GM19395 (cell line): Measurements from ENCODE around the gene FOXN3.

Experiments
- ATAC-seq: cut with Tn5 transposase; IDR thresholded peaks from one replicate; pipeline ENCODE4 v1.9.1; 2021; ENCODE audit warnings: mild to moderate bottlenecking, moderate library complexity; ENCODE audit not compliant: unreplicated experiment

FOXN3 gene

GRCh38 chr14:89288114-89288513 is 128.9 kb downstream of the FOXN3 start:
- ATAC-seq = no peak

- no peak for ATAC-seq
These were observed 132.5 kb downstream of the FOXN3 start for GRCh38 chr14:89284333-89285058.

GRCh38 chr14:89283327-89284060 is 133.5 kb downstream of the FOXN3 start:
- ATAC-seq = peak; percentile 92

- no peak for ATAC-seq
These were observed 134.8 kb downstream of the FOXN3 start for GRCh38 chr14:89282191-89282590.

- no peak for ATAC-seq
These were observed 136.4 kb downstream of the FOXN3 start for GRCh38 chr14:89280600-89280999.

- ATAC-seq = no peak
These were observed 137.3 kb downstream of the FOXN3 start for GRCh38 chr14:89279649-89280232.

GRCh38 chr14:89277203-89277602 is 139.8 kb downstream of the FOXN3 start:
- ATAC-seq = no peak

- ATAC-seq = peak; percentile 93
These were observed 140.5 kb downstream of the FOXN3 start for GRCh38 chr14:89276424-89276975.

- ATAC-seq = peak; percentile 66
These were observed 146.4 kb downstream of the FOXN3 start for GRCh38 chr14:89270439-89271227.

GRCh38 chr14:89269404-89269803 is 147.6 kb downstream of the FOXN3 start:
- ATAC-seq = no peak

- no peak for ATAC-seq
These were observed 148.5 kb downstream of the FOXN3 start for GRCh38 chr14:89268514-89268913.

- ATAC-seq = no peak
These were observed 149.4 kb downstream of the FOXN3 start for GRCh38 chr14:89267656-89268055.

- no peak for ATAC-seq
These were observed 149.9 kb downstream of the FOXN3 start for GRCh38 chr14:89267163-89267562.

- ATAC-seq = no peak
These were observed 150.3 kb downstream of the FOXN3 start for GRCh38 chr14:89266754-89267153.

GRCh38 chr14:89265234-89265633 is 151.8 kb downstream of the FOXN3 start:
- no peak for ATAC-seq

- ATAC-seq = no peak
These were observed 152.7 kb downstream of the FOXN3 start for GRCh38 chr14:89264196-89264800.

- no peak for ATAC-seq
These were observed 155.0 kb downstream of the FOXN3 start for GRCh38 chr14:89262041-89262440.

- no peak for ATAC-seq
These were observed 156.1 kb downstream of the FOXN3 start for GRCh38 chr14:89260898-89261297.

GRCh38 chr14:89259951-89260609 is 157.0 kb downstream of the FOXN3 start:
- no peak for ATAC-seq

GRCh38 chr14:89258728-89259273 is 158.2 kb downstream of the FOXN3 start:
- ATAC-seq = no peak
